GM12878 (cell line): ENCODE data around the gene KLHL35. TPM values are rescaled to one million over a fixed set of nuclear protein-coding genes. Genes with fewer than 3 reads are reported as not detected.
"Not testable (repeated sequence)": the region's sequence is repeated elsewhere in the genome, so short reads cannot be mapped to it uniquely, and the experiment has no call there.

Source experiments
- ATAC-seq: fragments of 200-7000 bp; cut with Tn5 transposase; 3 replicates; pipeline ENCODE4 v1.9.1; 2020; ENCODE audit warnings: mild to moderate bottlenecking, moderate library complexity
- BruUV-seq: library from RNA; stranded (reverse); fragments of 400-500 nt; replicated peaks from 2 replicates; lab custom pipeline; 2021; lab: Mats Ljungman, UMichigan
- CTCF ChIA-PET: fragments of 300-600 bp; sonication (Branson Sonifier 250); formaldehyde crosslinking; extraction: SDS; loops from one replicate; lab custom pipeline; 2021; ENCODE audit warnings: inconsistent platforms; lab: Yijun Ruan, JAX
- POLR2A ChIA-PET: fragments of 350-600 bp; formaldehyde crosslinking; extraction: SDS; loops from one replicate; lab custom pipeline; 2021; ENCODE audit warnings: inconsistent platforms; lab: Charles Lee
- RAD21 ChIA-PET: fragments of 300-600 bp; sonication (Branson Sonifier 250); formaldehyde crosslinking; loops from one replicate; lab custom pipeline; 2023; ENCODE audit warnings: antibody characterized with exemption; ENCODE audit not compliant: unreplicated experiment; lab: Charles Lee
- SMC1A ChIA-PET: fragments of 300-600 bp; sonication (Branson Sonifier 250); formaldehyde crosslinking; loops from one replicate; lab custom pipeline; 2023; ENCODE audit not compliant: unreplicated experiment, uncharacterized antibody; lab: Charles Lee
- DNase-seq: peaks from one replicate; pipeline ENCODE4 v3.0.0-alpha.2; 2011; ENCODE audit warnings: low read depth, low spot score
- FAIRE-seq: peaks from 3 replicates; lab custom pipeline; 2011; peaks lifted over from hg19 to GRCh38; lab: Jason Lieb, UNC
- H2AFZ ChIP-seq: 2 replicates; pipeline ENCODE4 v1.6.0; 2011; ENCODE audit warnings: low read depth, low read length, control low read depth; ENCODE audit not compliant: control insufficient read depth
- H3K27ac ChIP-seq: 2 replicates; pipeline ENCODE4 v1.5.1; 2011; ENCODE audit warnings: control low read depth; ENCODE audit not compliant: control insufficient read depth, insufficient read depth
- H3K27me3 ChIP-seq, 2 experiments: replicated peaks in 1 of 2; 2 replicates each; pipeline versions ENCODE4 v1.6.0 to v1.6.1; 2011; ENCODE audit warnings: low read length in 1 of 2; ENCODE audit not compliant: control insufficient read depth in 2 of 2, insufficient read depth in 2 of 2
- H3K36me3 ChIP-seq, 2 experiments: 2 replicates each; pipeline ENCODE4 v1.5.1; 2011; ENCODE audit warnings: low read length in 1 of 2; ENCODE audit not compliant: control insufficient read depth in 2 of 2, insufficient read depth in 2 of 2
- H3K4me1 ChIP-seq: 2 replicates; pipeline ENCODE4 v1.6.1; 2011; ENCODE audit warnings: mild to moderate bottlenecking, low read length, moderate library complexity, mixed read lengths; ENCODE audit not compliant: control insufficient read depth, insufficient read depth
- H3K4me2 ChIP-seq: 2 replicates; pipeline ENCODE4 v1.6.0; 2011; ENCODE audit warnings: control low read depth; ENCODE audit not compliant: control insufficient read depth, insufficient read depth
- H3K4me3 ChIP-seq: fragments of 200-600 bp; sonication (generic); 2 replicates; pipeline ENCODE4 v1.5.1; 2016
- H3K79me2 ChIP-seq: 2 replicates; pipeline ENCODE4 v1.6.0; 2011; ENCODE audit warnings: low read length; ENCODE audit not compliant: control insufficient read depth, insufficient read depth
- H3K9ac ChIP-seq: 2 replicates; pipeline ENCODE4 v1.8.0; 2011; ENCODE audit warnings: low read length, control low read depth, mixed read lengths; ENCODE audit not compliant: control insufficient read depth, insufficient read depth
- H3K9me3 ChIP-seq: replicated peaks from 3 replicates; pipeline ENCODE4 v1.5.1; 2011; ENCODE audit warnings: mild to moderate bottlenecking, low read length; ENCODE audit not compliant: control insufficient read depth, insufficient read depth
- H4K20me1 ChIP-seq: 2 replicates; pipeline ENCODE4 v1.6.0; 2011; ENCODE audit not compliant: control insufficient read depth, insufficient read depth
- POU2F2 ChIP-seq: IDR thresholded peaks from 3 replicates; pipeline ENCODE4 v1.6.1; 2011; ENCODE audit warnings: low read depth, mild to moderate bottlenecking, low read length, borderline replicate concordance
- WGBS: methylation state at CpG from one replicate; pipeline ENCODE4 v1.1.6; 2016; ENCODE audit warnings: low lambda C conversion rate; ENCODE audit not compliant: insufficient replicate concordance, insufficient coverage; ENCODE audit errors: missing lambda C conversion rate; 5-methylcytosine and 5-hydroxymethylcytosine counted together
- in situ Hi-C: fragments of 300-500 bp; cut with MboI; formaldehyde crosslinking; loops from 9 replicates; pipeline ENCODE4 v1.14.3; 2018; ENCODE audit warnings: mixed read lengths
- intact Hi-C: fragments of 100-400 bp; cut with micrococcal nuclease; formaldehyde crosslinking; loops from one replicate; pipeline ENCODE4 v1.14.2; 2022; ENCODE audit not compliant: unreplicated experiment
- polyA plus RNA-seq, 11 experiments: library from polyadenylated mRNA; depleted of rRNA in 4 of 11; unstranded in 6 of 11; stranded (reverse) in 5 of 11; fragments of >200 nt; fragmentation: Nextera tagmentation in 4 of 11; fragmentation: Illumina TruSeq in 1 of 11; extraction: Ambion mirVana in 4 of 11; extraction: Trizol in 1 of 11; gene quantifications; 1 replicate in 1 of 11; 2 replicates in 10 of 11; pipeline versions ENCODE4 v1.2.1 to v1.2.3, GENCODE V29; 2011 to 2016; ENCODE audit warnings: inconsistent platforms in 2 of 11, missing spikeins in 2 of 11, low read depth in 1 of 11
- total RNA-seq, 4 experiments: library from RNA; depleted of rRNA in 3 of 4; stranded (reverse); fragments of >200 nt in 3 of 4; fragmentation: Illumina TruSeq in 1 of 4; extraction: Trizol in 1 of 4; gene quantifications; 2 replicates each; pipeline versions ENCODE4 v1.2.1 to v1.2.3, GENCODE V29; 2013 to 2021

KLHL35 gene
- total and polyA plus RNA-seq, 10 of the 15 experiments (the other 5 are each of a cell fraction or from before 2014, with no cell fraction given) = 0.04 to 0.34 (median 0.13) TPM; not detected in 1

DNA sequence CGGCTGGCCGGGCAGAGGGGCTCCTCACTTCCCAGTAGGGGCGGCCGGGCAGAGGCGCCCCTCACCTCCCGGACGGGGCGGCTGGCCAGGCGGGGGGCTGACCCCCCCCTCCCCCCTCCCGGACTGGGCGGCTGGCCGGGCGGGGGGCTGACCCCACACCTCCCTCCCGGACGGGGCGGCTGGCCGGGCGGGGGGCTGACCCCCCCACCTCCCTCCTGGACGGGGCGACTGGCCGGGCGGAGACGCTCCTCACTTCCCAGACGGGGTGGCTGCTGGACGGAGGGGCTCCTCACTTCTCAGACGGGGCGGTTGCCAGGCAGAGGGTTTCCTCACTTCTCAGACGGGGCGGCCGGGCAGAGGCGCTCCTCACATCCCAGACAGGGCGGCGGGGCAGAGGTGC lies 23.0 kb downstream of the KLHL35 start:
- POLR2A ChIA-PET, intact Hi-C loops, H3K27ac ChIP-seq, RAD21 ChIA-PET, H3K9ac ChIP-seq, H2AFZ ChIP-seq, CTCF ChIA-PET, BruUV-seq, H4K20me1 ChIP-seq, H3K4me3 ChIP-seq, H3K4me1 ChIP-seq, FAIRE-seq, H3K9me3 ChIP-seq, H3K27me3 ChIP-seq, DNase-seq, in situ Hi-C loops, ATAC-seq, SMC1A ChIA-PET, H3K4me2 ChIP-seq: not testable (repeated sequence)
- 100% methylated on average over 2 of the region's 33 CpGs for WGBS
- peaks cover 17% of the 10 kb centered on the region for H3K79me2 ChIP-seq
- peaks cover 18 to 34% of the 10 kb centered on the region in 2 experiments for H3K36me3 ChIP-seq

DNA sequence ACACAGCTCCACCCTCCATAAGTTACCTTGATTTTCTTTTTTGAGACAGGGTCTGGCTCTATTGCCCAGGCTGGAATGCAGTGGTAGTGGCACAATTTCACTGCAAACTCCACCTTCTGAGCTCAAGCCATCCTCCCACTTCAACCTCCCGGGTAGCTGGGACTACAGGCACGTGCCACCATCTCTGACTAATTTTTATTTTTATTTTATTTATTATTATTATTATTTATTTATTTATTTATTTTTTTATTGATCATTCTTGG lies 24.1 kb downstream of the KLHL35 start:
- RAD21 ChIA-PET = interaction anchor here (0.7 kb wide), 1 partner anchor 126 kb away, joined by 3 read pairs; no protein-coding TSS in a partner anchor
- peaks cover 17% of the 10 kb centered on the region for H4K20me1 ChIP-seq
- BruUV-seq = no TSS peak

More for the DNA sequence above, 24.1 kb downstream of the KLHL35 start:
- Histone ChIP-seq H3K4me3 (no peak overlapping the region), H3K4me1 (no peaks in the 10 kb centered on the region), H3K36me3 (peaks cover 22 to 38% of the 10 kb centered on the region in 2 experiments), H3K79me2 (peaks cover 27% of the 10 kb centered on the region), H3K27me3 (no peaks in the 10 kb centered on the region), H2AFZ (no peak overlapping the region), H3K9me3 (no peaks in the 10 kb centered on the region), H3K4me2 (no peak overlapping the region), H3K9ac (no peak overlapping the region), H3K27ac (no peak overlapping the region)
- ChIA-PET CTCF (interaction anchor here (0.8 to 2.4 kb wide), 10 partner anchors 9 to 130 kb away, joined by 3 to 12 read pairs (median 4); no protein-coding TSS in a partner anchor), SMC1A (interaction anchor here (0.7 to 0.9 kb wide), 2 partner anchors 18 to 120 kb away, joined by 3 read pairs; no protein-coding TSS in a partner anchor), POLR2A (no interaction called here)
- in situ Hi-C loops (no loop called here), intact Hi-C loops (no loop called here)
- WGBS = 97% methylated on average over 2 of the region's 2 CpGs
- FAIRE-seq = no peak
- ATAC-seq = no peak
- no peak for TF ChIP-seq POU2F2
- DNase-seq = no peak
